RWPE2 (cell line): ENCODE measurements around the gene LARP1.
"Not testable (repeated sequence)": the region's sequence is repeated elsewhere in the genome, so short reads cannot be mapped to it uniquely, and the experiment has no call there.

Experiments used
- ATAC-seq: fragments of 200-7000 bp; cut with Tn5 transposase; 3 replicates; pipeline ENCODE4 v1.9.1; 2021; ENCODE audit warnings: low read depth
- DNase-seq: peaks from one replicate; pipeline ENCODE4 v3.0.0-alpha.2; 2020; ENCODE audit warnings: low spot score
- H3K27ac ChIP-seq: fragments of 450-650 bp; 2 replicates; pipeline ENCODE4 v1.5.1; 2017; ENCODE audit warnings: mild to moderate bottlenecking; ENCODE audit not compliant: poor library complexity, severe bottlenecking
- H3K27me3 ChIP-seq: fragments of 250-450 bp; sonication (Bioruptor Pico); 2 replicates; pipeline ENCODE4 v1.5.1; 2021; ENCODE audit warnings: mild to moderate bottlenecking, moderate library complexity; ENCODE audit not compliant: insufficient read depth, poor library complexity, severe bottlenecking
- H3K36me3 ChIP-seq: fragments of 250-450 bp; sonication (Bioruptor Pico); 2 replicates; pipeline ENCODE4 v1.5.1; 2020; ENCODE audit warnings: low read depth, mild to moderate bottlenecking, moderate library complexity
- H3K4me1 ChIP-seq: fragments of 250-450 bp; sonication (Bioruptor Pico); 2 replicates; pipeline ENCODE4 v1.5.1; 2021; ENCODE audit warnings: mild to moderate bottlenecking, moderate library complexity; ENCODE audit not compliant: insufficient read depth, poor library complexity, severe bottlenecking
- H3K4me3 ChIP-seq: fragments of 250-450 bp; sonication (Bioruptor Pico); 2 replicates; pipeline ENCODE4 v1.5.1; 2021; ENCODE audit warnings: mild to moderate bottlenecking, moderate library complexity; ENCODE audit not compliant: severe bottlenecking
- H3K9me3 ChIP-seq: fragments of 250-450 bp; sonication (Bioruptor Pico); 2 replicates; pipeline ENCODE4 v1.5.1; 2021; ENCODE audit warnings: mild to moderate bottlenecking, moderate library complexity; ENCODE audit not compliant: severe bottlenecking
- TF ChIP-seq, protein P1 (sequence below): fragments of 450-650 bp; IDR thresholded peaks from one replicate; pipeline ENCODE4 v1.5.1; 2017; ENCODE audit warnings: mild to moderate bottlenecking, moderate library complexity; ENCODE audit not compliant: poor library complexity, severe bottlenecking

The LARP1 gene

DNA sequence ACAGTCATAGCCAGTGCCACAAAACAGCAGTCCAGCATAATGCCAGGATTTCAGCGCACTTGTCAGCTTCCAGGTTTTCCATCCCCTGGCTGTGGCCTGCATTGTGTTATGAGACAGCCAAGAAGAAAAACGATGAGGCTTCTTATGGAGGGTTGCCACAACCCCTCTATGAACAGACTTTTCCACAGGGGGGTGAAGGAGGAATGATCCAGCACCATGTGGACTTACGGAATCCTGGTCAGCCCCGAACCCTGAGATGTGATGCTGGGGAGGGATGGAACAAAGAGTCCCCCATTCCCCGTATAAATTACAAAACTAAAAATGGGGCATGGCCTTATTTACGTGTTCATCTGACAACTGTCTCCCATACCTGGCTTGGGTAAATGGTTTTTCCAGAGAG is 62.6 kb downstream of the LARP1 start:
- peaks cover 76% of the 10 kb centered on the region for H3K36me3 ChIP-seq

DNA sequence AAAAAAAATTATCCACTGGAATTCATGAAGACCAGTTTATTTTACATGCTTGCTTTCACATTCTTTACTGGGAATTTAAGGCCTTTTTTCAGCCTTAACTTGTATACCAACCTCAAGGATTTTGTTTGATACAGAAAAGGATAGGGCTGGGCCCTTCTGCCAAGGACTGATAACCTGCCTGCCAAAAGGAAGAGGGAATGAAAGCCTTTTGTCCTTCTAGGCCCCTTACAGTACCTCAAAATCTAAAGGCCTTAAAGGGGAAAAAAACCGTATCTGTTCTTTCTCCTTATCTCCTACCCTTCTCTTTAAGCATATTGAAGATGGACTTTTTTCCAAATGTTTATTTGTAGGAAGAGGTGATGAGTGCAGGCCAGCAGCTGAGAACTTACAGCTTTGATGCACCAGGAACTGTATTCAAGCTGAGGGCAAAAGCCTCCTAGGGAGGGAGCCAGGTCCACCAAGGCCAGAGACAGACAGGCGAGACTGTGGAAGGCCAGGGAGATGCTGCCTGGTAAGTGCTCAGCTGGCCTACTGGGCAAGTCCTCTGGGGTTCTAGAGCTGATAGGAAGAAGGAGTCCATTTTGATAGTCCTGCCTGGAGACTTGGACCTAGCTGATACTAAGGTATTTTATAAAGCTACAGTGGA is 63.4 kb downstream of the LARP1 start:
- ATAC-seq (no peak), DNase-seq (no peak)
- H3K9me3 ChIP-seq: no peaks in the 10 kb centered on the region
- H3K4me1 ChIP-seq: no peaks in the 10 kb centered on the region
- TF ChIP-seq, protein P1, sequence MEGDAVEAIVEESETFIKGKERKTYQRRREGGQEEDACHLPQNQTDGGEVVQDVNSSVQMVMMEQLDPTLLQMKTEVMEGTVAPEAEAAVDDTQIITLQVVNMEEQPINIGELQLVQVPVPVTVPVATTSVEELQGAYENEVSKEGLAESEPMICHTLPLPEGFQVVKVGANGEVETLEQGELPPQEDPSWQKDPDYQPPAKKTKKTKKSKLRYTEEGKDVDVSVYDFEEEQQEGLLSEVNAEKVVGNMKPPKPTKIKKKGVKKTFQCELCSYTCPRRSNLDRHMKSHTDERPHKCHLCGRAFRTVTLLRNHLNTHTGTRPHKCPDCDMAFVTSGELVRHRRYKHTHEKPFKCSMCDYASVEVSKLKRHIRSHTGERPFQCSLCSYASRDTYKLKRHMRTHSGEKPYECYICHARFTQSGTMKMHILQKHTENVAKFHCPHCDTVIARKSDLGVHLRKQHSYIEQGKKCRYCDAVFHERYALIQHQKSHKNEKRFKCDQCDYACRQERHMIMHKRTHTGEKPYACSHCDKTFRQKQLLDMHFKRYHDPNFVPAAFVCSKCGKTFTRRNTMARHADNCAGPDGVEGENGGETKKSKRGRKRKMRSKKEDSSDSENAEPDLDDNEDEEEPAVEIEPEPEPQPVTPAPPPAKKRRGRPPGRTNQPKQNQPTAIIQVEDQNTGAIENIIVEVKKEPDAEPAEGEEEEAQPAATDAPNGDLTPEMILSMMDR: no peak
- H3K27ac ChIP-seq: no peak overlapping the region
- no peak overlapping the region for H3K4me3 ChIP-seq
- H3K27me3 ChIP-seq: no peaks in the 10 kb centered on the region
- peaks cover 74% of the 10 kb centered on the region for H3K36me3 ChIP-seq

More for the DNA sequence above, 62.6 kb downstream of the LARP1 start:
- DNase-seq (no peak), ATAC-seq (no peak)
- no peaks in the 10 kb centered on the region for H3K27me3 ChIP-seq
- no peak overlapping the region for H3K27ac ChIP-seq
- H3K4me1 ChIP-seq: no peaks in the 10 kb centered on the region
- TF ChIP-seq, protein P1: no peak
- no peaks in the 10 kb centered on the region for H3K9me3 ChIP-seq
- H3K4me3 ChIP-seq: no peak overlapping the region

DNA sequence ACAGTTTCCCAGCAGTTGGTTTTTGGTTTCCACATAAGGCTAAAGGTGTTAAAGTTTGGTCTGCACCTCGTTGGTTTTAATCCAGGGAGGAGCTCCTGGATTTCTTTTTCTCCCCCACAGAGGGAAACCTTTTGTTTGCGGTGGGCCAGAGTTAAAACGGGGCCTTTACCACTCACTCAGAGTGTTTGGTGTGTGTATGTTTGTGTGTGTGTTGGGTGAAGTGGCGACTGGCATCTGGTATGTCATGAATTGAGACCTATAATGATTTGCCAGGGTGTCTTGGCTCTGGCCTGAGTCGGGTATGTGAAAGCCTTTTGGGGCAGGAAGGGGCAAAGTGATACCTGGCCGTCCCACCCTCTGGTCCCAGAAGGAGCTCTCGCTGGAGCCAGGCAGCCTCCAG is 64.4 kb downstream of the LARP1 start:
- Histone ChIP-seq H3K4me3 (no peak overlapping the region), H3K27ac (no peak overlapping the region), H3K27me3 (no peaks in the 10 kb centered on the region), H3K9me3 (no peaks in the 10 kb centered on the region), H3K36me3 (peaks cover 65% of the 10 kb centered on the region), H3K4me1 (no peaks in the 10 kb centered on the region)
- DNase-seq (no peak), ATAC-seq (no peak)
- TF ChIP-seq, protein P1: no peak

DNA sequence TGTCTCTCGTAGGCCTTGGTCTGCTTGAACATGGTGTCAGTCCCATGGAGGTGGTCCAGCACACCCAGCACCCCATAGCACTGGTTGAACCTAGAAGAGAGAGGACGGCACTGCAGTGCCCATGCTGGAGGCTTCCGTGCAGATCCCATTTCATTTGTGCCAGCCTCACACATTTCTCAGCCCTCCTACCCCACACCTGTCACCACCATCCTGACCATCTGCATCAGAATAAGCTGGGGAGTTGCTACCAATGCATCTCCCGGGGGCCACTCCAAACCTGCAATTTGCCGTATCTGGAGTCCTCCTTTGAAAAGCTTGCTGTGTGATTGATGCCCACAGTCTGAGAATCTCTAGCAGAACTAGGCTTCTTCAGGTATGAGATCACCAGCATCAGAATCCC is 65.2 kb downstream of the LARP1 start:
- ATAC-seq (no peak), DNase-seq (no peak)
- no peaks in the 10 kb centered on the region for H3K9me3 ChIP-seq
- no peak overlapping the region for H3K27ac ChIP-seq
- TF ChIP-seq, protein P1: no peak
- H3K4me1 ChIP-seq: no peaks in the 10 kb centered on the region
- H3K4me3 ChIP-seq: no peak overlapping the region
- H3K27me3 ChIP-seq: no peaks in the 10 kb centered on the region
- H3K36me3 ChIP-seq: peaks cover 56% of the 10 kb centered on the region

DNA sequence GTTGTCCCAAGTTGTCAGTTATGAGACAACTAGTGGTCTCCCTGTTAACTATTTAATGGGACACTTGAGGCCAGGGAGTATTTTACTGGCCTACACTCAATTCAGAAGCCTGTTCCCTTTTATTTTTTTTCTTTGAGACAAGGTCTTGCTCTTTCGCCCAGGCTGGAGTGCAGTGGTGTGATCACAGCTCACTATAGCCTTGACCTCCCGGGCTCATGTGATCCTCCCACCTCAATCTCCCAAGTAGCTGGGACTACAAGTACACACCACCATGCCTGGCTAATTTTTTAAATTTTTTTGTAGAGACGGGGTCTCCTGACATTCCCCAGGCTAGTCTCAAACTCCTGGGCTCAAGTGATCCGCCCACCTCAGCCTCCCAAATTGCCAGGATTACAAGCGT is 67.7 kb downstream of the LARP1 start:
- H3K9me3 ChIP-seq: not testable (repeated sequence)

More for the DNA sequence above, 67.7 kb downstream of the LARP1 start:
- ATAC-seq, DNase-seq, H3K27me3 ChIP-seq, H3K4me1 ChIP-seq, H3K4me3 ChIP-seq, H3K27ac ChIP-seq: not testable (repeated sequence)
- peaks cover 33% of the 10 kb centered on the region for H3K36me3 ChIP-seq
